Smooth muscle cell (in vitro differentiated cells): ENCODE measurements around the gene PPP2R1B. TPM values are rescaled to one million over a fixed set of nuclear protein-coding genes. Genes with fewer than 3 reads are reported as not detected.
"Not testable (repeated sequence)": the region's sequence is repeated elsewhere in the genome, so short reads cannot be mapped to it uniquely, and the experiment has no call there.

Source experiments
- DNase-seq: peaks from one replicate; lab custom pipeline; 2025; ENCODE audit not compliant: unreplicated experiment; lab: John Stamatoyannopoulos, UW
- H2AFZ ChIP-seq: fragments of 200-600 bp; sonication (generic); 2 replicates; pipeline ENCODE4 v1.6.0; 2016; ENCODE audit warnings: antibody characterized with exemption, low read depth, mild to moderate bottlenecking
- H3F3A ChIP-seq: fragments of 200-600 bp; sonication (generic); 2 replicates; pipeline ENCODE4 v1.6.0; 2017; ENCODE audit warnings: antibody characterized with exemption, low read depth
- H3K27ac ChIP-seq: fragments of 200-600 bp; sonication (generic); 2 replicates; pipeline ENCODE4 v1.5.1; 2016; ENCODE audit warnings: low read depth, mild to moderate bottlenecking
- H3K27me3 ChIP-seq: fragments of 200-600 bp; sonication (generic); 2 replicates; pipeline ENCODE4 v1.6.1; 2016; ENCODE audit warnings: low read depth, mild to moderate bottlenecking
- H3K36me3 ChIP-seq: fragments of 200-600 bp; sonication (generic); 2 replicates; pipeline ENCODE4 v1.5.1; 2016; ENCODE audit warnings: low read depth
- H3K4me1 ChIP-seq: fragments of 200-600 bp; sonication (generic); 2 replicates; pipeline ENCODE4 v1.5.1; 2016; ENCODE audit warnings: low read depth
- H3K4me2 ChIP-seq: fragments of 200-600 bp; sonication (generic); 2 replicates; pipeline ENCODE4 v1.6.0; 2016; ENCODE audit warnings: mild to moderate bottlenecking
- H3K4me3 ChIP-seq: fragments of 200-600 bp; sonication (generic); 2 replicates; pipeline ENCODE4 v1.5.1; 2016; ENCODE audit warnings: mild to moderate bottlenecking
- H3K79me2 ChIP-seq: fragments of 200-600 bp; sonication (generic); 2 replicates; pipeline ENCODE4 v1.6.0; 2016; ENCODE audit warnings: low read depth, mild to moderate bottlenecking
- H3K9ac ChIP-seq: fragments of 200-600 bp; sonication (generic); 2 replicates; pipeline ENCODE4 v1.6.0; 2016; ENCODE audit warnings: low read depth
- H3K9me3 ChIP-seq: fragments of 200-600 bp; sonication (generic); replicated peaks from 2 replicates; pipeline ENCODE4 v1.5.1; 2016; ENCODE audit warnings: low read depth
- H4K20me1 ChIP-seq: fragments of 200-600 bp; sonication (generic); 2 replicates; pipeline ENCODE4 v1.6.0; 2016; ENCODE audit warnings: low read depth
- WGBS: methylation state at CpG from one replicate; pipeline ENCODE4 v1.1.7; 2016; ENCODE audit warnings: low lambda C conversion rate; 5-methylcytosine and 5-hydroxymethylcytosine counted together
- polyA plus RNA-seq: library from polyadenylated mRNA; unstranded; fragments of >200 nt; fragmentation: Nextera tagmentation; extraction: Ambion mirVana; gene quantifications from 2 replicates; pipeline ENCODE4 v1.2.1, GENCODE V29; 2016
- total RNA-seq: library from RNA; depleted of rRNA; stranded (reverse); fragments of >200 nt; gene quantifications from 2 replicates; pipeline ENCODE4 v1.2.3, GENCODE V29; 2014
- TF ChIP-seq, protein P1 (sequence below): fragments of 200-600 bp; sonication (generic); IDR thresholded peaks from 2 replicates; pipeline ENCODE4 v1.5.1; 2017; ENCODE audit warnings: borderline replicate concordance, mild to moderate bottlenecking, antibody characterized with exemption; ENCODE audit not compliant: insufficient read depth, poor library complexity, severe bottlenecking

Gene PPP2R1B
- total and polyA plus RNA-seq, 2 experiments from 2014 or later = 13.1 to 29.5 TPM

DNA sequence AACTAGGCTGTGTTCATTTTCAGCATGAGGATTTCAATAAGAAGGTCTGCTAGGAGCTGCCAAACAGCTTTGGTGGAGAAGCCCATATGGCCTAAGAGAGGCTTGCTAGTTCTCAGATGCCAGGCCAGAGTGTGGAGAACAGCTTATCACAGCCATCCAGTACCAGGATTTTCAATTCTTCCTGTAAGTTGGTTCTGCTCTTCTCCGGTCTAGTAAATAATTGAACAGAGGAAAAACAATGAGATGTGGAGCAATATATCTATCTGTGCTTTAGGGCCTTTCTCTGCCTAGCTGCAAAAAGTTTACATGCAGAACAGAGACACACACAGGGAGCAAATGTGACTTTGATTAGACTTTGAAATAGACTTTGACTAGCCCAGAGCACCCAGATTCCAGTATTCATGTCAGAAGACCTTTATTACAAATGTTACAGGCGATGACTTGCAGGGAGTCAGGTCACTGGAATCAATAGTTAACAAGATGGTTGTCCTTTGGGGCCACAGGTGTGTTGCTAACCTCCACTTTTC lies 19.8 kb upstream of the PPP2R1B start:
- no peak overlapping the region for H3K4me2 ChIP-seq
- WGBS = 93% methylated on average over 2 of the region's 2 CpGs
- H4K20me1 ChIP-seq = no peaks in the 10 kb centered on the region
- H3K4me1 ChIP-seq = no peaks in the 10 kb centered on the region
- no peak overlapping the region for H2AFZ ChIP-seq
- H3K27me3 ChIP-seq = no peaks in the 10 kb centered on the region
- peaks cover 4% of the 10 kb centered on the region for H3K36me3 ChIP-seq
- H3K79me2 ChIP-seq = no peaks in the 10 kb centered on the region
- no peaks in the 10 kb centered on the region for H3F3A ChIP-seq
- no peak overlapping the region for H3K9ac ChIP-seq
- H3K27ac ChIP-seq = no peak overlapping the region
- no peaks in the 10 kb centered on the region for H3K9me3 ChIP-seq
- DNase-seq = no peak
- TF ChIP-seq, protein P1, sequence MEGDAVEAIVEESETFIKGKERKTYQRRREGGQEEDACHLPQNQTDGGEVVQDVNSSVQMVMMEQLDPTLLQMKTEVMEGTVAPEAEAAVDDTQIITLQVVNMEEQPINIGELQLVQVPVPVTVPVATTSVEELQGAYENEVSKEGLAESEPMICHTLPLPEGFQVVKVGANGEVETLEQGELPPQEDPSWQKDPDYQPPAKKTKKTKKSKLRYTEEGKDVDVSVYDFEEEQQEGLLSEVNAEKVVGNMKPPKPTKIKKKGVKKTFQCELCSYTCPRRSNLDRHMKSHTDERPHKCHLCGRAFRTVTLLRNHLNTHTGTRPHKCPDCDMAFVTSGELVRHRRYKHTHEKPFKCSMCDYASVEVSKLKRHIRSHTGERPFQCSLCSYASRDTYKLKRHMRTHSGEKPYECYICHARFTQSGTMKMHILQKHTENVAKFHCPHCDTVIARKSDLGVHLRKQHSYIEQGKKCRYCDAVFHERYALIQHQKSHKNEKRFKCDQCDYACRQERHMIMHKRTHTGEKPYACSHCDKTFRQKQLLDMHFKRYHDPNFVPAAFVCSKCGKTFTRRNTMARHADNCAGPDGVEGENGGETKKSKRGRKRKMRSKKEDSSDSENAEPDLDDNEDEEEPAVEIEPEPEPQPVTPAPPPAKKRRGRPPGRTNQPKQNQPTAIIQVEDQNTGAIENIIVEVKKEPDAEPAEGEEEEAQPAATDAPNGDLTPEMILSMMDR = no peak
- H3K4me3 ChIP-seq = no peak overlapping the region

GRCh38 chr11:111785076-111785475 lies 18.9 kb upstream of the PPP2R1B start:
- no peaks in the 10 kb centered on the region for H3K27me3 ChIP-seq
- peaks cover 4% of the 10 kb centered on the region for H3K36me3 ChIP-seq
- H3K79me2 ChIP-seq = no peaks in the 10 kb centered on the region
- TF ChIP-seq, protein P1 = no peak
- H3K9ac ChIP-seq = no peak overlapping the region
- no peak for DNase-seq
- no peak overlapping the region for H3K4me2 ChIP-seq
- H4K20me1 ChIP-seq = no peaks in the 10 kb centered on the region
- no peak overlapping the region for H3K4me3 ChIP-seq
- H2AFZ ChIP-seq = no peak overlapping the region
- no peaks in the 10 kb centered on the region for H3K4me1 ChIP-seq
- peaks cover 3% of the 10 kb centered on the region for H3F3A ChIP-seq
- 82% methylated on average over 2 of the region's 2 CpGs for WGBS
- no peaks in the 10 kb centered on the region for H3K9me3 ChIP-seq
- no peak overlapping the region for H3K27ac ChIP-seq

- H3K9me3 ChIP-seq, DNase-seq: not testable (repeated sequence)
- 98% methylated on average over 10 of the region's 10 CpGs for WGBS
Measured at GRCh38 chr11:111784311-111784710, 18.1 kb upstream of the PPP2R1B start.

GRCh38 chr11:111782109-111782741 lies 16.0 kb upstream of the PPP2R1B start:
- Histone ChIP-seq H3K36me3 (peaks cover 4% of the 10 kb centered on the region), H3K9me3 (no peaks in the 10 kb centered on the region), H3K79me2 (no peaks in the 10 kb centered on the region), H3K9ac (no peak overlapping the region), H3K4me1 (peaks cover 4% of the 10 kb centered on the region), H4K20me1 (no peaks in the 10 kb centered on the region), H3K27ac (peak overlapping the region; percentile 7), H3F3A (peaks cover 3% of the 10 kb centered on the region), H3K4me3 (no peak overlapping the region), H2AFZ (no peak overlapping the region), H3K4me2 (no peak overlapping the region), H3K27me3 (no peaks in the 10 kb centered on the region)
- DNase-seq = no peak
- 85% methylated on average over 5 of the region's 5 CpGs for WGBS
- TF ChIP-seq, protein P1 = no peak

More at GRCh38 chr11:111784311-111784710, 18.1 kb upstream of the PPP2R1B start:
- not testable (repeated sequence) for H3K79me2 ChIP-seq, H3K36me3 ChIP-seq, H3K9ac ChIP-seq, H3F3A ChIP-seq, H4K20me1 ChIP-seq, H3K27ac ChIP-seq, H3K4me1 ChIP-seq, H3K4me2 ChIP-seq, H2AFZ ChIP-seq, H3K4me3 ChIP-seq, H3K27me3 ChIP-seq
